ENCODE measurements around the gene BZW1. TPM values are rescaled to one million over a fixed set of nuclear protein-coding genes. Genes with fewer than 3 reads are reported as not detected.

The BZW1 gene
- total RNA-seq, 1 donor from 2014 or later, result 254 TPM

GRCh38 chr2:200847939-200848338 is 36.2 kb downstream of the BZW1 start:
- Mint-ChIP-seq H3K27me3 (no peaks in the 10 kb centered on the region), H3K4me3 (no peak overlapping the region), H3K4me1 (ENCODE audit: unreplicated experiment) (no peaks in the 10 kb centered on the region), H3K9me3 (no peaks in the 10 kb centered on the region), H3K36me3 (peaks cover 22% of the 10 kb centered on the region), H3K27ac (no peak overlapping the region)
- no peak for DNase-seq (ENCODE audit: extremely low spot score, unreplicated experiment)
- no peak for TF ChIP-seq CTCF (conservative IDR thresholded peaks at IDR 0.05)

GRCh38 chr2:200850512-200851256 is 39.0 kb downstream of the BZW1 start:
- Mint-ChIP-seq H3K9me3 (no peaks in the 10 kb centered on the region), H3K4me1 (ENCODE audit: unreplicated experiment) (no peaks in the 10 kb centered on the region), H3K36me3 (peaks cover 32% of the 10 kb centered on the region), H3K27me3 (no peaks in the 10 kb centered on the region), H3K4me3 (no peak overlapping the region), H3K27ac (peak overlapping the region; percentile 25)
- DNase-seq (ENCODE audit: extremely low spot score, unreplicated experiment), result no peak
- TF ChIP-seq CTCF (conservative IDR thresholded peaks at IDR 0.05), result no peak

GRCh38 chr2:200851398-200852248 is 39.9 kb downstream of the BZW1 start:
- H3K27ac Mint-ChIP-seq, result no peak overlapping the region
- H3K4me1 Mint-ChIP-seq (ENCODE audit: unreplicated experiment), result no peaks in the 10 kb centered on the region
- H3K4me3 Mint-ChIP-seq, result no peak overlapping the region
- no peaks in the 10 kb centered on the region for H3K27me3 Mint-ChIP-seq
- TF ChIP-seq CTCF (conservative IDR thresholded peaks at IDR 0.05), result no peak
- DNase-seq (ENCODE audit: extremely low spot score, unreplicated experiment), result no peak
- H3K9me3 Mint-ChIP-seq, result no peaks in the 10 kb centered on the region
- peaks cover 36% of the 10 kb centered on the region for H3K36me3 Mint-ChIP-seq

- no peaks in the 10 kb centered on the region for H3K9me3 Mint-ChIP-seq
- no peak overlapping the region for H3K27ac Mint-ChIP-seq
- no peaks in the 10 kb centered on the region for H3K27me3 Mint-ChIP-seq
- H3K36me3 Mint-ChIP-seq, result peaks cover 42% of the 10 kb centered on the region
- TF ChIP-seq CTCF (conservative IDR thresholded peaks at IDR 0.05), result no peak
- DNase-seq (ENCODE audit: extremely low spot score, unreplicated experiment), result no peak
- no peaks in the 10 kb centered on the region for H3K4me1 Mint-ChIP-seq (ENCODE audit: unreplicated experiment)
- H3K4me3 Mint-ChIP-seq, result no peak overlapping the region
Measured at GRCh38 chr2:200852605-200853004, 40.9 kb downstream of the BZW1 start.

- no peak overlapping the region for H3K27ac Mint-ChIP-seq
- no peak for TF ChIP-seq CTCF (conservative IDR thresholded peaks at IDR 0.05)
- no peak for DNase-seq (ENCODE audit: extremely low spot score, unreplicated experiment)
- no peaks in the 10 kb centered on the region for H3K27me3 Mint-ChIP-seq
- no peak overlapping the region for H3K4me3 Mint-ChIP-seq
- H3K4me1 Mint-ChIP-seq (ENCODE audit: unreplicated experiment), result peaks cover 13% of the 10 kb centered on the region
- H3K9me3 Mint-ChIP-seq, result no peaks in the 10 kb centered on the region
- peaks cover 56% of the 10 kb centered on the region for H3K36me3 Mint-ChIP-seq
Measured at GRCh38 chr2:200856806-200857205, 45.1 kb downstream of the BZW1 start.
